K562 (cell line): ENCODE results near the gene OPA1. TPM values are rescaled to one million over a fixed set of nuclear protein-coding genes. Genes with fewer than 3 reads are reported as not detected.

Experiments used
- ATAC-seq: fragments of 200-7000 bp; cut with Tn5 transposase; 3 replicates; pipeline ENCODE4 v1.9.1; 2020; ENCODE audit warnings: moderate library complexity
- BruUV-seq: library from RNA; stranded (reverse); fragments of 400-500 nt; replicated peaks from 2 replicates; lab custom pipeline; 2021; lab: Mats Ljungman, UMichigan
- CTCF ChIA-PET: fragments of 300-600 bp; formaldehyde crosslinking; extraction: SDS; loops from one replicate; lab custom pipeline; 2021; ENCODE audit warnings: low intra/inter-chr PET ratio; lab: Yijun Ruan, JAX
- POLR2A ChIA-PET: fragments of 300-600, 350-650 bp; sonication (Branson Sonifier 250); formaldehyde crosslinking; extraction: SDS; loops from one replicate; lab custom pipeline; 2021; ENCODE audit warnings: antibody characterized with exemption, inconsistent platforms; lab: Yijun Ruan, JAX
- DNase-seq, 4 experiments: peaks; one replicate each; pipeline versions ENCODE4 v3.0.0 to v3.0.0-alpha.2; 2011 to 2018; ENCODE audit warnings: low spot score in 3 of 4, mixed read lengths in 3 of 4; ENCODE audit errors: extremely low read depth in 1 of 4
- FAIRE-seq: peaks from 2 replicates; lab custom pipeline; 2011; peaks lifted over from hg19 to GRCh38; lab: Jason Lieb, UNC
- H2AFZ ChIP-seq: 2 replicates; pipeline ENCODE4 v1.6.0; 2011; ENCODE audit warnings: low read depth, low read length, control low read depth, inconsistent platforms
- H3K27ac ChIP-seq: fragments of 200-600 bp; 3 replicates; pipeline ENCODE4 v1.8.0; 2011; ENCODE audit warnings: low read depth, mild to moderate bottlenecking, control low read depth, inconsistent platforms, low read length, moderate library complexity, mixed read lengths; ENCODE audit errors: extremely low read depth
- H3K27me3 ChIP-seq, 2 experiments: fragments of 300-600 bp in 1 of 2; 2 replicates in 1 of 2; 3 replicates in 1 of 2; pipeline versions ENCODE4 v1.6.0 to v1.8.0; 2011; ENCODE audit warnings: inconsistent platforms in 2 of 2, low read length in 2 of 2, mild to moderate bottlenecking in 1 of 2, mixed read lengths in 1 of 2, moderate library complexity in 1 of 2; ENCODE audit not compliant: control insufficient read depth in 2 of 2, insufficient read depth in 2 of 2
- H3K36me3 ChIP-seq: fragments of 300-600 bp; 3 replicates; pipeline ENCODE4 v1.8.0; 2011; ENCODE audit warnings: mild to moderate bottlenecking, low read length, inconsistent platforms; ENCODE audit not compliant: control insufficient read depth, insufficient read depth
- H3K4me1 ChIP-seq, 2 experiments: fragments of 200-600 bp in 1 of 2; replicated peaks in 1 of 2; 2 replicates in 1 of 2; 3 replicates in 1 of 2; pipeline versions ENCODE4 v1.5.1 to v1.8.0; 2011; ENCODE audit warnings: inconsistent platforms in 2 of 2, low read length in 2 of 2, mild to moderate bottlenecking in 1 of 2, mixed read lengths in 1 of 2, moderate library complexity in 1 of 2; ENCODE audit not compliant: control insufficient read depth in 2 of 2, insufficient read depth in 2 of 2
- H3K4me2 ChIP-seq: 2 replicates; pipeline ENCODE4 v1.6.1; 2011; ENCODE audit warnings: low read length, control low read depth, inconsistent platforms, mixed read lengths; ENCODE audit not compliant: insufficient read depth
- H3K4me3 ChIP-seq: fragments of 200-600 bp; sonication (generic), shearing (Covaris generic); 2 replicates; pipeline ENCODE4 v1.5.1; 2016; ENCODE audit warnings: control low read depth, inconsistent platforms
- H3K79me2 ChIP-seq: fragments of 200-600 bp; 3 replicates; pipeline ENCODE4 v1.8.0; 2011; ENCODE audit warnings: low read length, inconsistent platforms; ENCODE audit not compliant: control insufficient read depth, insufficient read depth
- H3K9ac ChIP-seq, 2 experiments: 2 replicates each; pipeline versions ENCODE4 v1.6.0 to v1.6.1; 2011; ENCODE audit warnings: low read depth in 2 of 2, low read length in 2 of 2, control low read depth in 1 of 2, inconsistent platforms in 1 of 2, mild to moderate bottlenecking in 1 of 2, mixed read lengths in 1 of 2; ENCODE audit not compliant: insufficient read depth in 1 of 2
- H3K9me1 ChIP-seq: one replicate; pipeline ENCODE4 v1.6.0; 2011; ENCODE audit warnings: inconsistent platforms, mild to moderate bottlenecking, low read length, moderate library complexity; ENCODE audit not compliant: control insufficient read depth, insufficient read depth
- H3K9me3 ChIP-seq: replicated peaks from 2 replicates; pipeline ENCODE4 v1.5.1; 2011; ENCODE audit warnings: low read depth, low read length, inconsistent platforms; ENCODE audit not compliant: control insufficient read depth, insufficient read depth
- H4K20me1 ChIP-seq: replicated peaks from 2 replicates; pipeline ENCODE4 v1.6.1; 2011; ENCODE audit warnings: low read length, inconsistent platforms, mixed read lengths; ENCODE audit not compliant: control insufficient read depth, insufficient read depth
- CUX1 ChIP-seq: fragments of 200-800 bp; sonication (Bioruptor generic); IDR thresholded peaks from 2 replicates; pipeline ENCODE4 v1.6.1; 2016; ENCODE audit warnings: missing genetic modification characterization, missing compliant biosample characterization
- DPF2 ChIP-seq: fragments of 450-650 bp; IDR thresholded peaks from 2 replicates; pipeline ENCODE4 v1.6.1; 2016
- FUS ChIP-seq: fragments of 200-400 bp; formaldehyde crosslinking; optimal IDR thresholded peaks from 2 replicates; pipeline ENCODE3; 2017; ENCODE audit warnings: low read depth, low read length
- NCOR1 ChIP-seq: fragments of 450-650 bp; IDR thresholded peaks from 2 replicates; pipeline ENCODE4 v1.6.1; 2016; ENCODE audit warnings: mild to moderate bottlenecking, moderate library complexity
- NFRKB ChIP-seq: fragments of 450-650 bp; IDR thresholded peaks from 2 replicates; pipeline ENCODE4 v1.6.1; 2016; ENCODE audit warnings: low read depth
- STAT5A ChIP-seq: IDR thresholded peaks from 2 replicates; pipeline ENCODE4 v1.6.1; 2012; ENCODE audit warnings: low read length, inconsistent platforms, borderline replicate concordance
- TCF3 ChIP-seq: sonication (generic); formaldehyde crosslinking; IDR thresholded peaks from 2 replicates; pipeline ENCODE4 v1.4.0; 2020; ENCODE audit warnings: mild to moderate bottlenecking, missing genetic modification reagents
- TEAD2 ChIP-seq: fragments of 450-650 bp; IDR thresholded peaks from 2 replicates; pipeline ENCODE4 v1.6.1; 2016; ENCODE audit warnings: missing genetic modification characterization, control low read depth, missing compliant biosample characterization
- ZFPM2 ChIP-seq: fragments of 250-450 bp; sonication (Bioruptor Pico); IDR thresholded peaks from 2 replicates; pipeline ENCODE4 v1.5.1; 2022; ENCODE audit warnings: mild to moderate bottlenecking
- ZNF766 ChIP-seq: fragments of 200-800 bp; sonication (Bioruptor generic); conservative IDR thresholded peaks from 2 replicates; pipeline ENCODE4 v1.6.1; 2016; ENCODE audit warnings: missing genetic modification characterization, missing compliant biosample characterization
- ZNF830 ChIP-seq: fragments of 250-450 bp; sonication (Bioruptor Pico); IDR thresholded peaks from 2 replicates; pipeline ENCODE4 v1.5.0; 2021; ENCODE audit warnings: mild to moderate bottlenecking
- WGBS: fragments of 100-300 bp; shearing (Covaris generic); methylation state at CpG from one replicate; pipeline ENCODE4 v1.1.6; 2016; ENCODE audit warnings: low coverage, mixed read lengths; ENCODE audit not compliant: insufficient coverage; ENCODE audit errors: missing lambda C conversion rate; 5-methylcytosine and 5-hydroxymethylcytosine counted together
- in situ Hi-C: fragments of 300-500 bp; cut with MboI; formaldehyde crosslinking; loops from 4 replicates; pipeline ENCODE4 v1.15.0; 2018; ENCODE audit warnings: inconsistent platforms, mixed read lengths
- intact Hi-C: fragments of 100-400 bp; cut with micrococcal nuclease; formaldehyde crosslinking; loops from 2 replicates; pipeline ENCODE4 v1.14.2; 2022
- polyA plus RNA-seq, 8 experiments: library from polyadenylated mRNA; depleted of rRNA in 4 of 8; stranded (reverse) in 5 of 8; unstranded in 3 of 8; fragments of >200 nt; fragmentation: Nextera tagmentation in 2 of 8; fragmentation: Illumina TruSeq in 1 of 8; extraction: Ambion mirVana in 2 of 8; extraction: Trizol in 1 of 8; gene quantifications; 2 replicates each; pipeline versions ENCODE4 v1.2.1 to v1.2.3, GENCODE V29; 2011 to 2014; ENCODE audit warnings: inconsistent platforms in 1 of 8, missing spikeins in 1 of 8
- total RNA-seq, 7 experiments: library from RNA; depleted of rRNA in 6 of 7; stranded (reverse); fragments of >200 nt in 6 of 7; fragmentation: Illumina TruSeq in 2 of 7; extraction: Trizol in 2 of 7; gene quantifications; 2 replicates each; pipeline versions ENCODE4 v1.2.1 to v1.2.3, GENCODE V29; 2011 to 2021; ENCODE audit warnings: low replicate concordance in 1 of 7
- TF ChIP-seq, protein P1 (sequence below): fragments of 450-650 bp; formaldehyde crosslinking; IDR thresholded peaks from 2 replicates; pipeline ENCODE4 v1.4.0; 2020; ENCODE audit warnings: mild to moderate bottlenecking, moderate library complexity
- TF ChIP-seq, protein P2 (sequence below): fragments of 200-800 bp; sonication (Bioruptor generic); IDR thresholded peaks from 2 replicates; pipeline ENCODE4 v1.6.1; 2017; ENCODE audit warnings: missing genetic modification characterization, missing compliant biosample characterization

OPA1 gene
- total and polyA plus RNA-seq, 9 of the 15 experiments (the other 6 are each of a cell fraction or from before 2014, with no cell fraction given) = 19.7 to 127 (median 94.7) TPM

- peaks cover 8% of the 10 kb centered on the region; the same call in 1 of the 3 replicates for H3K79me2 ChIP-seq
- WGBS = 6% methylated on average over 3 of the region's 3 CpGs
- H3K4me3 ChIP-seq = no peak overlapping the region; the same call in 1 of the 2 replicates
- BruUV-seq = no TSS peak
- no peaks in the 10 kb centered on the region for H4K20me1 ChIP-seq
- peak overlapping the region; percentile 67 for H3K4me2 ChIP-seq
- ChIA-PET CTCF (interaction anchor here (0.7 to 1.2 kb wide), 2 partner anchors 550 to 667 kb away, joined by 3 to 4 read pairs; no protein-coding TSS in a partner anchor), POLR2A (interaction anchor here (0.7 to 2.4 kb wide), 7 partner anchors 10 to 48 kb away, joined by 3 to 10 read pairs (median 5); no protein-coding TSS in a partner anchor)
- DNase-seq (peak; percentile 19 to 69 (median 42)), ATAC-seq (peak; percentile 78), FAIRE-seq (peak; percentile 67)
- H3K4me1 ChIP-seq = peaks cover 4 to 48% of the 10 kb centered on the region in 2 experiments
- no peaks in the 10 kb centered on the region for H3K9me1 ChIP-seq
- peaks cover 71% of the 10 kb centered on the region for H3K36me3 ChIP-seq
- H2AFZ ChIP-seq = peak overlapping the region; percentile 68
- in situ Hi-C loops (loop anchor here (10.0 kb wide), 1 partner anchor 668 kb away; no protein-coding TSS in a partner anchor), intact Hi-C loops (no loop called here)
- peak overlapping the region in 1 of 2 experiments; percentile 71; a peak in 2 of 4 replicates for H3K9ac ChIP-seq
- H3K9me3 ChIP-seq = no peaks in the 10 kb centered on the region
- H3K27ac ChIP-seq = peak overlapping the region; percentile 87
- H3K27me3 ChIP-seq = no peaks in the 10 kb centered on the region
- peak; percentile 31; the same call in 1 of the 2 replicates for TF ChIP-seq NCOR1
- TF ChIP-seq, protein P1, sequence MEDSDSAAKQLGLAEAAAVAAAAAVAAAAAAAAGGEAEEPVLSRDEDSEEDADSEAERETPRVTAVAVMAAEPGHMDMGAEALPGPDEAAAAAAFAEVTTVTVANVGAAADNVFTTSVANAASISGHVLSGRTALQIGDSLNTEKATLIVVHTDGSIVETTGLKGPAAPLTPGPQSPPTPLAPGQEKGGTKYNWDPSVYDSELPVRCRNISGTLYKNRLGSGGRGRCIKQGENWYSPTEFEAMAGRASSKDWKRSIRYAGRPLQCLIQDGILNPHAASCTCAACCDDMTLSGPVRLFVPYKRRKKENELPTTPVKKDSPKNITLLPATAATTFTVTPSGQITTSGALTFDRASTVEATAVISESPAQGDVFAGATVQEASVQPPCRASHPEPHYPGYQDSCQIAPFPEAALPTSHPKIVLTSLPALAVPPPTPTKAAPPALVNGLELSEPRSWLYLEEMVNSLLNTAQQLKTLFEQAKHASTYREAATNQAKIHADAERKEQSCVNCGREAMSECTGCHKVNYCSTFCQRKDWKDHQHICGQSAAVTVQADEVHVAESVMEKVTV (CRISPR knock-in tag) = 0 out of 2 replicates have a peak, but pooled peaks have one; percentile 29
- TF ChIP-seq, protein P2, sequence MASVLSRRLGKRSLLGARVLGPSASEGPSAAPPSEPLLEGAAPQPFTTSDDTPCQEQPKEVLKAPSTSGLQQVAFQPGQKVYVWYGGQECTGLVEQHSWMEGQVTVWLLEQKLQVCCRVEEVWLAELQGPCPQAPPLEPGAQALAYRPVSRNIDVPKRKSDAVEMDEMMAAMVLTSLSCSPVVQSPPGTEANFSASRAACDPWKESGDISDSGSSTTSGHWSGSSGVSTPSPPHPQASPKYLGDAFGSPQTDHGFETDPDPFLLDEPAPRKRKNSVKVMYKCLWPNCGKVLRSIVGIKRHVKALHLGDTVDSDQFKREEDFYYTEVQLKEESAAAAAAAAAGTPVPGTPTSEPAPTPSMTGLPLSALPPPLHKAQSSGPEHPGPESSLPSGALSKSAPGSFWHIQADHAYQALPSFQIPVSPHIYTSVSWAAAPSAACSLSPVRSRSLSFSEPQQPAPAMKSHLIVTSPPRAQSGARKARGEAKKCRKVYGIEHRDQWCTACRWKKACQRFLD (CRISPR knock-in tag) = peak; percentile 58; the same call in 1 of the 2 replicates
- TF ChIP-seq ZNF766 = 0 out of 2 replicates have a peak, but pooled peaks have one; percentile 18
- TF ChIP-seq ZFPM2 (CRISPR knock-in tag) = no peak
- no peak for TF ChIP-seq FUS
- peak; percentile 27; the same call in 1 of the 2 replicates for TF ChIP-seq TEAD2 (tag)
- TF ChIP-seq DPF2 = peak; percentile 77
- 0 out of 2 replicates have a peak, but pooled peaks have one; percentile 30 for TF ChIP-seq STAT5A
- peak; percentile 69 for TF ChIP-seq TCF3 (CRISPR knock-in tag)
- TF ChIP-seq CUX1 (CRISPR knock-in tag) = 0 out of 2 replicates have a peak, but pooled peaks have one; percentile 72
- no peak for TF ChIP-seq ZNF830
- peak; percentile 48; the same call in 1 of the 2 replicates for TF ChIP-seq NFRKB
Measured at GRCh38 chr3:193656445-193656844, 63.4 kb downstream of the OPA1 start.
